H9 (cell line): Measurements from ENCODE around the gene PET100. TPM values are rescaled to one million over a fixed set of nuclear protein-coding genes. Genes with fewer than 3 reads are reported as not detected.

Experiments
- DNase-seq: peaks from one replicate; pipeline ENCODE4 v3.0.0-alpha.2; 2017
- H2AFZ ChIP-seq: one replicate; pipeline ENCODE4 v1.6.1; 2013; ENCODE audit warnings: mild to moderate bottlenecking, low read length, control low read depth, moderate library complexity
- H2AK5ac ChIP-seq: 2 replicates; pipeline ENCODE4 v1.6.1; 2013; ENCODE audit warnings: low read length, control low read depth, mixed read lengths; ENCODE audit not compliant: insufficient read length
- H2BK120ac ChIP-seq: one replicate; pipeline ENCODE4 v1.6.1; 2013; ENCODE audit warnings: low read depth, mild to moderate bottlenecking, low read length, control low read depth, inconsistent platforms; ENCODE audit not compliant: poor library complexity, severe bottlenecking
- H2BK12ac ChIP-seq: 2 replicates; pipeline ENCODE4 v1.6.1; 2013; ENCODE audit warnings: low read length, control low read depth, mixed read lengths, low read depth; ENCODE audit not compliant: insufficient read length
- H2BK15ac ChIP-seq: 2 replicates; pipeline ENCODE4 v1.6.1; 2013; ENCODE audit warnings: low read depth, low read length, control low read depth
- H2BK20ac ChIP-seq: one replicate; pipeline ENCODE4 v1.6.1; 2013; ENCODE audit warnings: low read depth, mild to moderate bottlenecking, low read length, control low read depth, inconsistent platforms; ENCODE audit not compliant: poor library complexity, severe bottlenecking
- H2BK5ac ChIP-seq: 2 replicates; pipeline ENCODE4 v1.6.1; 2013; ENCODE audit warnings: low read length, control low read depth, mixed read lengths; ENCODE audit not compliant: insufficient read length
- H3K14ac ChIP-seq: 2 replicates; pipeline ENCODE4 v1.6.1; 2013; ENCODE audit warnings: low read length, control low read depth; ENCODE audit not compliant: insufficient read depth
- H3K18ac ChIP-seq: 2 replicates; pipeline ENCODE4 v1.6.1; 2013; ENCODE audit warnings: low read depth, mild to moderate bottlenecking, mixed read lengths, low read length, control low read depth; ENCODE audit not compliant: insufficient read length
- H3K23ac ChIP-seq: 2 replicates; pipeline ENCODE4 v1.6.1; 2013; ENCODE audit warnings: low read length, control low read depth, mixed read lengths, low read depth; ENCODE audit not compliant: insufficient read length
- H3K23me2 ChIP-seq: 2 replicates; pipeline ENCODE4 v1.6.1; 2013; ENCODE audit warnings: low read depth, mild to moderate bottlenecking, mixed read lengths, low read length, control low read depth; ENCODE audit not compliant: insufficient read length, poor library complexity, severe bottlenecking
- H3K27ac ChIP-seq: 2 replicates; pipeline ENCODE4 v1.5.1; 2013; ENCODE audit warnings: low read length, control low read depth, mixed read lengths, low read depth; ENCODE audit not compliant: insufficient read length
- H3K27me3 ChIP-seq: 2 replicates; pipeline ENCODE4 v1.6.1; 2013; ENCODE audit warnings: low read length, control low read depth, inconsistent platforms; ENCODE audit not compliant: insufficient read depth
- H3K4ac ChIP-seq: 2 replicates; pipeline ENCODE4 v1.6.1; 2013; ENCODE audit warnings: low read depth, mild to moderate bottlenecking, control low read depth, inconsistent platforms, low read length, moderate library complexity
- H3K4me1 ChIP-seq: 2 replicates; pipeline ENCODE4 v1.6.1; 2013; ENCODE audit warnings: low read length, control low read depth, inconsistent platforms; ENCODE audit not compliant: insufficient read depth
- H3K4me2 ChIP-seq: 2 replicates; pipeline ENCODE4 v1.6.1; 2013; ENCODE audit warnings: low read length, control low read depth, mixed read lengths; ENCODE audit not compliant: insufficient read length, insufficient read depth
- H3K56ac ChIP-seq: 2 replicates; pipeline ENCODE4 v1.6.1; 2013; ENCODE audit warnings: low read depth, mild to moderate bottlenecking, mixed read lengths, low read length, control low read depth; ENCODE audit not compliant: insufficient read length
- H3K79me1 ChIP-seq: 2 replicates; pipeline ENCODE4 v1.6.1; 2013; ENCODE audit warnings: low read depth, mild to moderate bottlenecking, moderate library complexity, low read length, control low read depth, inconsistent platforms; ENCODE audit not compliant: insufficient read depth, poor library complexity, severe bottlenecking
- H3K79me2 ChIP-seq: 2 replicates; pipeline ENCODE4 v1.6.1; 2013; ENCODE audit warnings: low read length, control low read depth, inconsistent platforms; ENCODE audit not compliant: insufficient read depth
- H3K9ac ChIP-seq: 2 replicates; pipeline ENCODE4 v1.6.1; 2013; ENCODE audit warnings: low read length, control low read depth, mixed read lengths; ENCODE audit not compliant: insufficient read length; ENCODE audit errors: extremely low read depth
- H3K9me3 ChIP-seq: one replicate; pipeline ENCODE4 v1.6.1; 2013; ENCODE audit warnings: low read depth, low read length, inconsistent platforms; ENCODE audit not compliant: control insufficient read depth
- H3T11ph ChIP-seq: one replicate; pipeline ENCODE4 v1.6.1; 2013; ENCODE audit warnings: mild to moderate bottlenecking, low read length, control low read depth, inconsistent platforms
- H4K20me1 ChIP-seq: one replicate; pipeline ENCODE4 v1.6.1; 2013; ENCODE audit not compliant: control insufficient read depth, insufficient read length, insufficient read depth
- H4K5ac ChIP-seq: 2 replicates; pipeline ENCODE4 v1.6.1; 2013; ENCODE audit warnings: low read depth, mild to moderate bottlenecking, mixed read lengths, low read length, control low read depth; ENCODE audit not compliant: insufficient read length
- H4K8ac ChIP-seq: replicated peaks from 2 replicates; pipeline ENCODE4 v1.6.1; 2013; ENCODE audit warnings: low read length, control low read depth, mixed read lengths, low read depth; ENCODE audit not compliant: insufficient read length
- H4K91ac ChIP-seq: 2 replicates; pipeline ENCODE4 v1.6.1; 2013; ENCODE audit warnings: low read depth, mild to moderate bottlenecking, moderate library complexity, mixed read lengths, low read length, control low read depth; ENCODE audit not compliant: insufficient read length
- H3K27ac Mint-ChIP-seq, 3 experiments: 2 replicates in 2 of 3; 3 replicates in 1 of 3; pipeline ENCODE4 v1.8.0; 2020 to 2021; ENCODE audit warnings: mixed read lengths in 3 of 3, mild to moderate bottlenecking in 1 of 3, moderate library complexity in 1 of 3
- H3K27me3 Mint-ChIP-seq: 2 replicates; pipeline ENCODE4 v1.8.0; 2021; ENCODE audit warnings: low read depth, mild to moderate bottlenecking, moderate library complexity, mixed read lengths
- H3K36me3 Mint-ChIP-seq, 3 experiments: 2 replicates in 2 of 3; 3 replicates in 1 of 3; pipeline ENCODE4 v1.8.0; 2020 to 2021; ENCODE audit warnings: low read depth in 3 of 3, mixed read lengths in 3 of 3; ENCODE audit not compliant: insufficient read depth in 1 of 3
- H3K4me1 Mint-ChIP-seq, 2 experiments: 2 replicates each; pipeline ENCODE4 v1.8.0; 2020; ENCODE audit warnings: mixed read lengths in 2 of 2
- H3K4me3 Mint-ChIP-seq, 2 experiments: 2 replicates in 1 of 2; 3 replicates in 1 of 2; pipeline ENCODE4 v1.8.0; 2020 to 2021; ENCODE audit warnings: mild to moderate bottlenecking in 2 of 2, mixed read lengths in 2 of 2, moderate library complexity in 1 of 2
- H3K9me3 Mint-ChIP-seq, 2 experiments: 2 replicates in 1 of 2; 3 replicates in 1 of 2; pipeline ENCODE4 v1.8.0; 2020; ENCODE audit warnings: mild to moderate bottlenecking in 2 of 2, mixed read lengths in 2 of 2, moderate library complexity in 1 of 2
- WGBS: extraction: QIAGEN DNeasy Blood & Tissue Kit; methylation state at CpG from one replicate; pipeline ENCODE4 v1.1.7; 2013; ENCODE audit warnings: missing lambda C conversion rate, low lambda C conversion rate, mixed read lengths; ENCODE audit not compliant: insufficient read length; ENCODE audit errors: extremely low coverage; 5-methylcytosine and 5-hydroxymethylcytosine counted together
- total RNA-seq: library from RNA; stranded (reverse); gene quantifications from 2 replicates; pipeline ENCODE4 v1.2.1, GENCODE V29; 2021
- TF ChIP-seq, protein P1 (sequence below): fragments of 200-600 bp; sonication (generic); conservative IDR thresholded peaks from 3 replicates; pipeline ENCODE4 v1.8.0; 2021; ENCODE audit warnings: antibody characterized with exemption, mild to moderate bottlenecking

PET100 gene
- total RNA-seq, 1 experiment from 2014 or later, result 129 TPM

DNA sequence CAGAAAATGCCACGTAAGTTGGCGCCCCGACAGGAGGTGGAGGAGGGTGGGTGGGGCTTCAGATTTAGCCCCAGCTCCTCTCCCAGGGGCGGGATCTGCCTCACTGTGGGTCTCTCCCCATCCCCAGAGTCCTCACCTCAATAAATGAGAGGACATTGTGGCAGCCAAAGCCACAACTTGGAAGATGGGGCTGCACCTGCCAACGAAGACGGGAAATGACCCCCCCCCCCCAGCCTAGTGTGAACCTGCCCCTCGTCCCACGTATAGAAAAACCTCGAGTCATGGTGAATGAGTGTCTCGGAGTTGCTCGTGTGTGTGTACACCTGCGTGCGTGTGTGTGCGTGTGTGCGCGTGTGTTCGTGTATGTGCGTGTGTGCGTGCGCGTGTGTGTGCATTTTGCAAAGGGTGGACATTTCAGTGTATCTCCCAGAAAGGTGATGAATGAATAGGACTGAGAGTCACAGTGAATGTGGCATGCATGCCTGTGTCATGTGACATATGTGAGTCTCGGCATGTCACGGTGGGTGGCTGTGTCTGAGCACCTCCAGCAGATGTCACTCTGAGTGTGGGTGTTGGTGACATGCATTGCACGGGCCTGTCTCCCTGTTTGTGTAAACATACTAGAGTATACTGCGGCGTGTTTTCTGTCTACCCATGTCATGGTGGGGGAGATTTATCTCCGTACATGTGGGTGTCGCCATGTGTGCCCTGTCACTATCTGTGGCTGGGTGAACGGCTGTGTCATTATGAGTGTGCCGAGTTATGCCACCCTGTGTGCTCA, 49.6 kb downstream of the PET100 start:
- Histone ChIP-seq H3K14ac (no peak overlapping the region), H2BK12ac (no peak overlapping the region), H4K91ac (no peak overlapping the region), H2AK5ac (no peak overlapping the region), H2BK5ac (no peak overlapping the region), H3K9ac (no peak overlapping the region), H3K4ac (no peak overlapping the region), H3K9me3 (no peaks in the 10 kb centered on the region), H4K8ac (no peak overlapping the region), H2BK20ac (no peak overlapping the region), H3K4me1 (no peaks in the 10 kb centered on the region), H2BK120ac (no peak overlapping the region), H3K27ac (no peak overlapping the region), H3T11ph (no peak overlapping the region), H3K18ac (no peak overlapping the region), H3K27me3 (no peaks in the 10 kb centered on the region), H3K79me2 (no peaks in the 10 kb centered on the region), H3K56ac (no peak overlapping the region), H3K23me2 (peaks cover 7% of the 10 kb centered on the region), H3K79me1 (no peaks in the 10 kb centered on the region), H2BK15ac (no peak overlapping the region), H3K23ac (no peak overlapping the region), H2AFZ (no peak overlapping the region), H4K5ac (no peak overlapping the region), H3K4me2 (no peak overlapping the region), H4K20me1 (no peaks in the 10 kb centered on the region)
- no CpG with 5 or more reads among the region's 30 CpGs for WGBS
- H3K36me3 Mint-ChIP-seq, result peaks cover 6 to 18% (median 12%) of the 10 kb centered on the region in 3 experiments
- TF ChIP-seq, protein P1, sequence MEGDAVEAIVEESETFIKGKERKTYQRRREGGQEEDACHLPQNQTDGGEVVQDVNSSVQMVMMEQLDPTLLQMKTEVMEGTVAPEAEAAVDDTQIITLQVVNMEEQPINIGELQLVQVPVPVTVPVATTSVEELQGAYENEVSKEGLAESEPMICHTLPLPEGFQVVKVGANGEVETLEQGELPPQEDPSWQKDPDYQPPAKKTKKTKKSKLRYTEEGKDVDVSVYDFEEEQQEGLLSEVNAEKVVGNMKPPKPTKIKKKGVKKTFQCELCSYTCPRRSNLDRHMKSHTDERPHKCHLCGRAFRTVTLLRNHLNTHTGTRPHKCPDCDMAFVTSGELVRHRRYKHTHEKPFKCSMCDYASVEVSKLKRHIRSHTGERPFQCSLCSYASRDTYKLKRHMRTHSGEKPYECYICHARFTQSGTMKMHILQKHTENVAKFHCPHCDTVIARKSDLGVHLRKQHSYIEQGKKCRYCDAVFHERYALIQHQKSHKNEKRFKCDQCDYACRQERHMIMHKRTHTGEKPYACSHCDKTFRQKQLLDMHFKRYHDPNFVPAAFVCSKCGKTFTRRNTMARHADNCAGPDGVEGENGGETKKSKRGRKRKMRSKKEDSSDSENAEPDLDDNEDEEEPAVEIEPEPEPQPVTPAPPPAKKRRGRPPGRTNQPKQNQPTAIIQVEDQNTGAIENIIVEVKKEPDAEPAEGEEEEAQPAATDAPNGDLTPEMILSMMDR, result no peak
- no peak for DNase-seq
- H3K4me1 Mint-ChIP-seq, result peaks cover 10 to 22% of the 10 kb centered on the region in 2 experiments
- peak overlapping the region in 1 of 2 experiments; percentile 71; a peak in 2 of 5 replicates for H3K4me3 Mint-ChIP-seq
- no peaks in the 10 kb centered on the region; a peak in 1 of 5 replicates for H3K9me3 Mint-ChIP-seq
- H3K27me3 Mint-ChIP-seq, result peaks cover 48% of the 10 kb centered on the region
- no peak overlapping the region for H3K27ac Mint-ChIP-seq
